DMS79 (cell line): ENCODE results near the gene PTMA.
"Not testable (repeated sequence)": the region's sequence is repeated elsewhere in the genome, so short reads cannot be mapped to it uniquely, and the experiment has no call there.

Experiments used
- DNase-seq: peaks from one replicate; lab custom pipeline; 2025; lab: John Stamatoyannopoulos, UW

PTMA gene

DNA sequence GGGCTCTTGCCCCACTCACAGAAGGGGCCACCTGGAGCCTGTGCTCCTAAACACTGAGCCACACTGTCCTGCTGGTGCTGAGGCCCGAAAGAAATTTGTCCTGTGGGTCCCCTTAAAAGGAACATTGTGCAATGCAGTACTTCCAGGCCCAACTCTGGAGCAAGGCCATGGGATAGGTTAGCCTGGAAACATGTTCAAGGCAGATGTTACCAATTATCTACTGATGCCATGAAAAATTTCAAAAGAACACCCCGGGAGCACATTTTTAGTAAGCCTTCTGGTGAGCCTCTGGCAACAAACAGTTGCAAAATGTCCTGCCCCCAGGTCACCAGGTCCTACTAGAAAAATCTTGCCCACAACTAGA, 12.3 kb upstream of the PTMA start:
- no peak for DNase-seq

DNA sequence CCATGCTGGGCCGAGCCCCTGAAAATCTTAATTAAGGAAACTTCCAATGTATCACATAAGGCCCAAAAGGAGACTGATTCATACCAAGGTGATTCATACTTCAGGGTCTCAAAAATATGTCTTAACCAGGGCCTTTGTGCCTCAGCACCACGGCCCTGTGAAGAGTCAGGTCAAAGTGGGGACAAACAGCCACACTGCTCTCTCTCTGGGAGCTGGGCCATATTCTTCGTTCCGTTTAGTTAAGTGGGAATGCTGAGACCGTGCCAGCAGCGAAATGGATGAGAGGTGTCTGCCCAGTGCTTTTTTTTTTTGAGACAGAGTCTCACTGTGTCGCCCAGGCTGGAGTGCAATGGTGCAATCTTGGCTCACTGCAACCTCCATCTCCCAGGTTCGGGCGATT, 9.3 kb upstream of the PTMA start:
- DNase-seq, result no peak

DNA sequence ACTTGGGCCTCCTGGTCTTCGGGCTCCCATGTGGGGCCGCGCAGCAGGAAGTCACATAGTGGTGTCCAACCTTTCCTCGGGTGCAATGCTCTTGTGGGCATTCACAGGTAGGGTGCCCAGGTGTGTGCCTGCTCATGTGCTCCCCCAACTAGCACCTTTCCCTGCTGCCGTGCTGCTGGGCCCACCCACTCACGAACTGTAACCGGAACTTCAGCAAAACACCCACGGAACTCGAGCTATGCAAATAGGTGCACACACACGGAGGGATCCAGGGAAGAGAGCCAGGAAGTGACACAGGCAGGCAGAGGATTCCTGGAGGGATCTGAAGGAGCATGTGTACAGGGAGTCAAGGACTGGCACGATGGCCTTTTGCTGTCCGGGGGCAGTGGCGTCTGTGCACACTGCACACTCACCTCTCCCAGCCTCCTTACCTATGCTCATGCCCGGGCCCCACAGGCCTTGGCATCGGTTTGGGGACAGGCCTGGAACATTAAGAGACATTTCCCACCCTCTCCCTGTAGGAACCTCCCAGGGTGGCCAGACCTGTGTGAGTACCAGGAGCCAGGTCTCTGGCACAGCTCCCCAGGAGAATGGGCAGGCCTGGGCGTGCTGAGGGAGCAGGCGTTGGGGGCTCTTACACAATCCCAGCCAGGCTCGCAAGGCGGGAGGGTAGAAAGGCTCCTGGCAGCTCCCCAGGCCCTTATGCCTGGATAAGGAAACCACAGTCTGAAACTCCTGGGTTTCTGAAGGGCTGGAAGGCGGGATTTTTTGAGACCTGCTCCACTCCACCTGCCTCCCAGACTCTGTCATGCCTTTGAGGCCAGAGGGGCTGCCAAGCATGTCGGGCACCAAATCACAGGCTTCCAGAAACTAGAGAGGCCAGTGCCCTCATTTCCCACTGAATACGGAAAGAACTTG, 6.6 kb upstream of the PTMA start:
- peak; percentile 98 for DNase-seq

DNA sequence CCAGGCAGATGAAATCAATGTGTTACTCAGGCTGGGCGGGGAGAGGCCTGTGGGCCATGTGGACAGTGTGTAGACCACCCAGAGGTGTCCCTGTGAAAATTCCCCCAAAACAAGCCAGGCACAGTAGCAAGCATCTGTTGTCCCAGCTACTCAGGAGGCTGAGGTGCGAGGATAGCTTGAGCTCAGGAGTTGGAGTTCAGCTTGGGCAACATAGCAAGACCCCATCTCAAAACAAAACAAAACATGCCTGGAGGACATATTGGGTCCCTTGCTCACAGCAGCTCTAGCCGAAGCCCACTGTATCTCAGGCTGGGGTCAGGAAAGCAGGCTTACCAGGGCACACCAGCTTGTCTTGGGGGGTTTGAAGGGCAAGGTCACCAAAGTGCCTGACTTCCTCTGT, 4.3 kb upstream of the PTMA start:
- DNase-seq, result no peak

DNA sequence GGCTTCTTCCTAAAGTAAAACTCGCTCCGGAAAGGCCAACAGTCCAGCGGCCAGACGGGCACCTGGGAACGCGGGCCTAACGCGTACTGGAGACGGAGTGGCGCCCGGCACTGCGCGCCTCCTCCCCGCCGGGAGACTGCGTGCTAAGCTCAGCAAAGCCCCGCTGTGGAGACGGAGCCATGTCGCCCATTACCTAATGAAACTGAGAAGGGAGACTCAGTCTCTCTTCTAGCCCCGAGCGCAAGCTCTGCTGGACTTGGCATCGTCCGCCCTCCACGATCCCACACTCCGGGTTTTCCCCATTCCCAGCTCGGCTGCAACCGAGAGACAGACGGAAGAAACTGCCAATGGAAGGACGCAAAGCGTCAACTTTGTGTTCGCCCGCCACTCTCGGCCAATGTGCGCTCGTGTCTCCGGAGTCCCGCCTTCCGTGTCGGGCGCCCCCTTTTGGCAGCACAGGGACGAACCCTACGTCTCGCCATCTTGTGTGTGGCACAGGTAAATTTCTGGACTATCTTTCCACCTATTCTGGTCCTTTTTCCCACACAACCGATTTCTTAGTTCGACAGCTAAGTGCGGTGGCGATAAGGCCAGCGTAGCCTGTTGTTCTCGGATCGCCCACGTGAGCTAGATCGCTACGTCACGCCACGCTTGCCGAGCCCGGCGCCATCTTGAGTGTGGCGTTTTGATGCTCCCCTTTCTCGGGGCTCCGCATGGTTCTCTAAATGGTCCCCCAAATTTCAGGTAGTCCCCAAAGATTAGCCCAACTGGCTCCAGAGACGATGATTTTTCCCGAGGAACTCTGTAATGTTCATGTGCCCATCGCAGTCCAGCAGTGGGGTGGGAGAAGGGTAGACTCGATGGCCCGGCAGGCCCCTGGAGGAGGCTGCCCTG, 1.3 kb upstream of the PTMA start:
- DNase-seq, result peak; percentile 97

DNA sequence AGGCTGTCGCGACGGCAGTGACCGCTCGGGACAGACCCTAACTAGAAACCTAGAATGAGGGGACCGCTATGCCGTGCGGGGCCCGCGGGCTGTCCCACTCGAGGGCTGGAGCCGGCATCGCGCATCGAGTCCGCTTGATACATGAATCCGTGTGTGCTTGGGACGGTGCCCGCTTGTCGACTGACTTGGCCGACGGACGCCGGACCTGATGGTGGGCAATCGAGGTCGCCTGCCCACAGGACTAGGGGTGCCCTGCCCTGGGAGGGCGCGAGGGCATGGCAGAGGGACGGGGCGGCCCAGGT, 749 bp upstream of the PTMA start:
- DNase-seq, result no peak

DNA sequence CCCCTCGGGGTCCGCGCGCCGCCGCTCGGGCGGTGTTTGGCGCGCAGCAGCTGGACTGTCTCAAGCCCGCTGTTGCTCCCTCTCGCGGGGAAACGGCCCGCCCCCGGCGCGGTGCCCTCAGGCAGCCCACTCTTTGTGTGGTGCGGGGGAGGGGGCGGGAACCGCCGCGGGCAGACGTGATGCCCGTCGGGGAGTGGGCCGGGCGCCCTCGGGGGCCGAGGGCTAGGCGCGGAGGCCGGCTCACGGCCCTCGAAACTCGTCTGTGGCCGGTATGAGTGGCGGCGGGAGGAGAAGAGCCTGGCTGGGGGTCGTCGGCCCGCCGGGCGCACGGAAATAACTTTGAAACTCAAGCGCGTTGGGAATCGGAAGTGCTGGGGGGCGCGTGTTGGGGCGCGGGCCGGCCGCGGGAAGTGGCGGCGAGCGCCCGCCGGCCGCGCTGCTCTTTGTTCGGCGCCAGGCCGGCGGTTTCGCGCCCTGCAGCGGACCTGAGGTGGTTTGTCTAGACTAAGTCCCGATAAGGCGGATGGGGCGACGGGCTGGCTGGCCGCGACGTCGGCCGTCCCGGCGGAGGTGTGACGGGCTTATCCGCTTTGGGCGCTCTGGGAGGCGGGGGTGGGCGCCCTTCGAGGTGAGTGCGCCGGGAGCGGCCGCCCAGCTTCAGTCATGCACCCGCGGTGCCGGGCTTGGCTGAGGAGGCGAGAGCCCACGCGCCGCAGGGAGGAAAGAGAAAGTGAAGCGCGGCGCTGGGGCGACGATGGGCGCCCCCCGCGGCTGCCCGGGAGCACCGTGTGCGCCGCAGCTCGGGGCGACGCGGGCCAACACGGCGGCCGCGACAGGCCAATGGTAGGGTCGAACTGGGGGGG, 679 bp downstream of the PTMA start:
- DNase-seq, result no peak

DNA sequence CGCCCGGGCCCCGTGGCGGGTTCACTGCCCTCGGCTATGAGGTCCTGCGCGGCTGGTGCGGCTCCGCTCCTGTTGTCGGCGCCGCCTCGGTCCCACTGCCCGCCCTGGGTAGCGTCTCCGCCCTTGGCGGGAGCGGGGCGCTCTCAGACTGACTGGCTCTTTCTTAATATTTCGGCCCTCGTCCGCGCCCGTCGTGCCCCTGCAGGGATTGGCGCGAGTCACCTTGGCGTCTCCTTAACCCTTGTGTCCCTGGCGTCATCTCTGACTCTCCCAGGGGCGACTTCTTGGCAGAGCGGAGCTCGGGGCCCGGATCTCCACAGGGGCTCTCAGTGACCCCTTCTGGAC, 1.3 kb downstream of the PTMA start:
- no peak for DNase-seq

DNA sequence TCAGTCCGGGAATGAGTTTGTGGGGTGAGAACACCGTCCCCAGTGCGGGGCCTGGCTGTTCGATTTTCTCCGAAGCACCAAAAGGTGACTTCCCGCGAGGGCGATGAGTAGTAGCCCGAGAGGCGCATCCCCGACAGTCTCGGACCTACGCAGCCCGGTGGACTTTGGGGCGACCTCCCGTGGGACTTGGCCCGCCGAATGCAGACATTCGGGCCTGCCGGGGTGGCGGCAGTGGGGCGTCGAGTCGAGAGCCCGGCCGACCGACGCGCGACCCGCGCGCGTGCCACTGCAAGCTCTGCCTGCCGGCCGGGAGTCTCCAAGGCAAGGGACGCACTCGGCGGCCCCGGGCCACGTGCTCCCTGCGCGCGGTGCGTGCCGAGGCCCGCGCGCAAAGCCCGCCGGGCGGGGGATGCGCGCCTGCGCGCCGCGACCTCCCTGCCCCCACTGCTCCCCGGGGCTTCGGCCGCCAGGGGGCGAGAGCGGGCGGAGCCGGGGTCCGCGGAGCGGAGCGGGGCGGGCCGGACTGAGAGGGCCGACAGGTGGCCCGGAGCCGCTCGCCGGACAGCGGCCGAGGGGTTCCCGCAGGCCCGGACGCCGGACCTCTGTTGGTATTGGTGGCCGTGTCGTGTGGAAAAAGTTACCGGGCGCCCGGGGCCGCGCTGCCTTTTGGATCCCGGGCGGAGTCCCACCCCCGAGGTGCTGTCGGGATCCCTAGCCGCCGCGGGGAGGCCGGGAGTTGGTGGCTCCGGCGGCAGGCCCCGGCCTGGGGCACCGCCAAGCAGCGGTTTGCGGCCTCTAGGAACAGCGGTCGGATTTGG, 1.9 kb downstream of the PTMA start:
- DNase-seq, result no peak

DNA sequence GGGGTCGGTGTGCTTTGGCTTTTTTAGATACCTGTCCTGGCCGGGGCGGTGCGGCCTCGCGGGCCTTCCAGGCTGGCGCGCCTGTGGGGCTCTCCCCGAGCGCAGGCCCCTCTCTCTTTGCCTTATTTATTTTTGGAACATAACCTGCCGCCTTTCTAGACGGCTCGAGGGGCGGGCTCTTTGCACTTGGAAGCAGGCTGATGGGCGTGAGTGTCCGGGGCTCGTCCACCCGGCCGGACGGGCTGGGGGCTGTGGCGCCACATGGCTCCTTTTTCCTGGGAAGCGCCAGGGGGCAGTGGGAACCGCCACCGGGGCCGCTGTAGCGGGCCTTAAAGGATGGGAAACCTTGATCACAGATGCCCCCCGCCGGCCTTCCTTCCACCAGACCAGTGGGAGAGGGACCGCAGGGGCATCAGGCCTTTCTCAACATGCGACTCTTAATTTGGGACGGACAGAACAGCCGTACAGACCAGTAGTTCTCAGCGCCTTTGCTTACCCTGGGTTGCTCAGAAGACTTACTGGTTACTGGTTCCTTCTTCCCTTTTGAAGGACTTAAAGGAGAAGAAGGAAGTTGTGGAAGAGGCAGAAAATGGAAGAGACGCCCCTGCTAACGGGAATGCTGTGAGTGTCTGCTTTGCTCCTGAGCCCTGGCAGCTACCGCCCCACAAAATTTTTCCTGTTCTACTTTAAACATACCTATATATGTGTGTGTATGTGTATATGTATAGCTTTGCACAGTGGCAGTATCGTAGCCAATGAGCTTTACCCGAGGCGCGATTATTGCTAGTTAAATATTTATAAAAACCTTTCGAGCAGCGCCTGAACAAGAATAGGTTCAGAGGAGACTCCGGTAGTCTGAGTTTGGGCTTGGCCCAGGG, 2.7 kb downstream of the PTMA start:
- DNase-seq, result no peak

DNA sequence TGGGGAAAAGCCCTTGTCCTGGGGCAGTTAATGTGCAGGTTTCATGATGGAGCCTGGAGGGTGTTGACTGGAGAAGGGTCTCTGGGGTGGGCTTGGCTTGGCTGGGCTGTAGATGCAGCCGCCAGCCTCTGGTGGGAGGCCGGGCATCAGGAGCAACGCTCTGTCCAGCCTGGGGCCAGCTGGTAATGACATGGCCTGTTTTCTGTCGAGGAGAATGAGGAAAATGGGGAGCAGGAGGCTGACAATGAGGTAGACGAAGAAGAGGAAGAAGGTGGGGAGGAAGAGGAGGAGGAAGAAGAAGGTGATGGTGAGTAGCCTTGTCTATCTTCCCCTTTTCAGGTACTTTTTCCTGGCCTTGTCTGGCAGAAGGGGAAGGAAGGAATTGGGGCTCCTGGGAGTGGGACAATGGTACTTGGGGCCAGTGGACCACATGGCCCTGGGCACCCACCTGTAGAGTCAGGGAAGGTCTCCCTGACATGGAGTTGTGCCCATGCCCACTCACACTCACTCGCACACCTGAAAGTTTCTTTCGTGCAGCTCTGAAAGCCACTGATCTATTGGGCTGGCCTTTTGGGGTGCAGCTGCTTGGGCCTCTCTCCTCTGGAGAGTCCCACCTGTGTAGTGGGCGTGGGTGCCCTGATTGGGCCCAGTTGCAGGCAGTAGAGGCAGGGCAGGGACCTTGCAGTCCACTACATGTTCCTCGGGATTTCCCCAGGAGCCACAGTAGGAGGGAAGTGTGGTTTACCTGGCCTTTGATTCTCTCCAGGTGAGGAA, 3.5 kb downstream of the PTMA start:
- no peak for DNase-seq

DNA sequence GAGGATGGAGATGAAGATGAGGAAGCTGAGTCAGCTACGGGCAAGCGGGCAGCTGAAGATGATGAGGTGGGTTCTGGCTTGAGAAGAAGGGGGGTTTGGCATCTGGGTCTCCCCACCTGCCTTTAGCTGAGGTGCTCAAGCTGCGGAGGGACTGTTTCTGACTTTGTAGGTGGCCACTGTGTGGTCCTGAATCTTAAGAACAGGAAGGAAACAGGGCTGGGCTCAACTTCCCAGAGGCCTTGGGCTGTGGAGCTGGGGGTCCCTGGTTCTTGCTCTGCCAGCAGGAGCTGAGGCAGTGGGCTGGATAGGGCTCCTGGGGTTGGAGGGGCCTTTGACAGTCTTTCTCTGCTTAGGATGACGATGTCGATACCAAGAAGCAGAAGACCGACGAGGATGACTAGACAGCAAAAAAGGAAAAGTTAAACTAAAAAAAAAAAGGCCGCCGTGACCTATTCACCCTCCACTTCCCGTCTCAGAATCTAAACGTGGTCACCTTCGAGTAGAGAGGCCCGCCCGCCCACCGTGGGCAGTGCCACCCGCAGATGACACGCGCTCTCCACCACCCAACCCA, 4.2 kb downstream of the PTMA start:
- DNase-seq, result not testable (repeated sequence)

DNA sequence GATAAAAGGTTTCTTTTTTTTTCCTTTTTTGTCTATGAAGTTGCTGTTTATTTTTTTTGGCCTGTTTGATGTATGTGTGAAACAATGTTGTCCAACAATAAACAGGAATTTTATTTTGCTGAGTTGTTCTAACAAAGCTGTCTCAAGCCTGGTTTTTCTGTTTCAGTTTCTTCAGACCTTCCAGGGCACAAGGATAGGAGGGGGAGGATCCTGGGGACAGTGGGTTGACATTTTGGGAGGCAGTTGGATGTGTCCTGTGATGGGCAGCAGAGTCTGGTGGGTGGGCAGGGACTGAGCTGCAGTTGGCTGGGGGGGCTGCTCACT, 5.0 kb downstream of the PTMA start:
- DNase-seq, result not testable (repeated sequence)

DNA sequence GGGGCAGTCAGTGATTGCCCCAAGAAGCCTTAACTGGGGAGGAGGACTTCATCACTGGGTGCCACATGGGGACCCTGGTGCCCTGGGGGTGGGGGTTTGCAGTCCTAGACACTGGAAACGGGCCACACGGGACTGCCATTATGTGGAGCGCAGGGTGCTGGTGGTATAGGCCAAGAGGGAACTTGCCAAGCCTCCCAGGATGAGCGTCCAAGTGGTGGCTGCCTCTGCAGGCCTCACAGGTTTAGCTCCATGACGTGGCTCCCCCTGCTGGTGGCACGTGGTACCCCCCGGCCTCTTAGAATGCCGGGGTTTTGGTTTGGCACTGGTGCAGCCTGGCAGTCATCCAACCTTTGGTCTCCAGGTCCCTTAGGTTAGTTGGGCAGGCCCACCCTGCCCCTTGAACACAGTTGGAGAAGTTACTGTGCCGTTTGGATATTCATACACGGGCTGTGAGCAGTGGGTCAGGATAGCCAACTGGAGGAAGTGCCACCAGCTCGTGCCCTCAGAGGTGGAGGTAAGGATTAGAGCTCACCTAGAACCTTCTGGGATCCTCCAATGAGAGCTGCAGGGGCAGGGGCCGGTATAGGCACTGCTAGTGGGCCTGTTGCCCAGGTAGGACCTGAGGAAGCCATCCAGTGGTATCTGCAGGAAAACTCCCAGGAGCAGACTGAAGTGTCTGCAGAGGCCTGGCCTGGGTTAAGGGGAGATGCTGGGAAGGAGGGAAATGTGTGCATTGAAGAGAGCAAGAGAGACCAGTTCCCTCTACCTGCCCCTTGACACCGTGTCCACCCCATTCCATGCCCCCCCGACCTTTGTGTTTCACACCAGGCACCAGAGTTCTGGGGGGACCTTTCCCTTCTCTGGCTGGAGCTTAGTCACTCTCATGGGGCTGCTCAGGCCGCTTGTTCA, 5.7 kb downstream of the PTMA start:
- DNase-seq, result peak; percentile 85

DNA sequence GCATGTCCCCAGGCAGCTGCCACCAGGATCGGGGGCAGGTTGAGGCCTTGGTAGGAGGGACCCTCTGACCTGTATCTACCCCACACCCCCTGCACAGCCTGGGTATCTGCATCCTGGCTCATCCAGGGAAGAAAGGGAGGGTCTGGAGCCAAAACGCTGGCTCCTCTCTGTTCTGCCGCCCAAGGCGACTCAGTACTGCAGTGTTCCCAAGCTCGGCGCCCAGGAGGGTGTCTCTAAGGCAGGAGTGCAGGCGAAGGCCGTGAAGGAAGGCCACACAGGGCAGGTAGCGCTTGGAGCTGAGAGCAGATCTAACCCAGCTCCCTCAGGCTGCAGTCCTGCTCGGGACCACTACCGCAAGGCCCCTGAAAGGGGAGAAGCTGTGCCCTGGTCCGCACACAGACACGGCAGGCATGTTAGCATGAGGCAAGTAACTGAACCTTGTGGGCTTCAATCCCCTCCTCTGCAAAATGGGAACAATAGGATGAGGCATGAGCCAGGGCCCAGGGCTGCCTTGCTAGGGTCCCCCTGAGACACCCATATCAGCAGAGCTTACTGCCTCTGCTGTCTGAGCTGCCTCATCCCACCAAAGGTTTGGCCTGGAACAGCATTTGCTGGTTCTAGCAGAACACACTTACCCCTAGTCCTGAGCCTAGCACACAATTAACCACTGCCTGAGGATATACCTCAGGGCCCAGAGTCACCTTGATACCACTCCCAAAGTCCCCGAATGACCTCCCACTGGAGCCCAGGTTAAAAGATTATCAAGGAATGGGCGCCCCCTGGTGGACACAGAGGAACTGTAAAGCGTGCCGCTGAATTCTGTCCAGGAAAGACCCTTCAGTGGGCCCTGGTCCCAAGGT, 6.5 kb downstream of the PTMA start:
- peak; percentile 68 for DNase-seq

DNA sequence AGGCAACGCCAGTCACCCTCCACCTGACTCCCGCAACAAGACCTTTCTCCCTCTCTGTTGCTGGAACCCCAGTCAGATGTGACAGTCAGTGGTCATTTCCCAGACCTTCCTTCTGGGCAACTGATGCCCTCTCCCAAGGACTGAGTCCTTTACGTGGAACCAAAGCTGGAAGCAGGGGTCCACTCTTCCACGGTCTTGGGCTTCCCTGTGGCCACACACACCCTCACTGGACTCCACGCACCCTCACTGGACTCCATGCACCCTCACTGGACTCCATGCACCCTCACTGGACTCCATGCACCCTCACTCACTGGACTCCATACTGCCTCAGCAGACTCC, 7.1 kb downstream of the PTMA start:
- no peak for DNase-seq

DNA sequence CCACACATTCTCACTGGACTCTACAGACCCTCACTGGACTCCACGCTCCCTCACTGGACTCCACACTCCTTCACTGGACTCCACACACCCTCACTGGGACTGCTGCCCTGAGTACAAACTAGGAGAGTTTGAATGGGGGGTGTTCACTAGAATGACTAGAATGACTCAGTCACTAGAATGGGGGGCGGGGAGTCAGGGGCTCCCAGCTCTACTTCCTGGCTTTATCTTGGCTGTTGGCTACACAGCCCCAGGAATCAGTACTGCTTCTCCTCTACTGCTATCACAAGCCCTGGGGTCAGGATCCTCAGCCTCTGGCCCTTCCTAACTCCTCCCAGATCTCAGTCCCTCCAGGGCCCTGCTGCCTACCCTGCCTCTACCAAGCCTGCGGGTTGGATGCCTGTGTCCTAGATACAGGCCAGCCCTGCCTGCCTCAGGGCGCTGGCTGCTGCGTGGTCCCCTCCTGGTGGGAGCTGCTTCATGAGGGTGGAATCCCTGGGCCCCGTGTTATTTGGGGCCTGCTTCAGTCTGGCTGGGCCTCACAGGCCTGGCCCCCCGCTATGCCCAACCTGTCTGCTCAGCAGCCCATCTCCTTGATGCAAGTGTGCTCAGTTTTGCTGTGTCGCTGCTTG, 7.8 kb downstream of the PTMA start:
- no peak for DNase-seq
